Hematopoietic multipotent progenitor cell treated with erythropoietin and hydrocortisone succinate and interleukin-3 and kit ligand, for 4 days (in vitro differentiated cells): ENCODE data around the gene OGFOD3.

Source experiments
- DNase-seq: peaks from one replicate; pipeline ENCODE4 v3.0.0-alpha.2; 2015

Gene OGFOD3

DNA sequence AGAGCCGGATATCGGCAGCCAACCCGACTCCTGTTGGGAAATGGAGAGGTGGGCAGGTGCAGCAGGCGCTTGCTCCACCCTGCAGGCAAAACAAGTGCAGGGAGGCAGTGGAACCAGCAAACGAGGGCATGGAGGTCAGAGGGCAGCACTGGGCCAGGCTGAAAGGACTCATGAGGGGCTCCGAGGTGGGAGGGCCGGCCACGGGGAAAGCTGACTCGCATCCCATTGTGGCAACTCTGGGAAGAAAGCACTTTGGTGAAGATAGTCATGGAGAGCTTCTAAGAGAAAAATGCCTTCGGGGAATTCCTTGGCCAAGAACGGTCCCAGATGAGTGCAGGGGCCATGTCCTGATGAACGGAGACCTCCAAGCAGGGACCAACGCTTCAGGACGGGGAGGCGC is 27.7 kb upstream of the OGFOD3 start:
- no peak for DNase-seq

GRCh38 chr17:82445542-82445941 is 27.2 kb upstream of the OGFOD3 start:
- no peak for DNase-seq

- DNase-seq, result peak; percentile 40
These were observed 26.6 kb upstream of the OGFOD3 start for GRCh38 chr17:82444941-82445521.

DNA sequence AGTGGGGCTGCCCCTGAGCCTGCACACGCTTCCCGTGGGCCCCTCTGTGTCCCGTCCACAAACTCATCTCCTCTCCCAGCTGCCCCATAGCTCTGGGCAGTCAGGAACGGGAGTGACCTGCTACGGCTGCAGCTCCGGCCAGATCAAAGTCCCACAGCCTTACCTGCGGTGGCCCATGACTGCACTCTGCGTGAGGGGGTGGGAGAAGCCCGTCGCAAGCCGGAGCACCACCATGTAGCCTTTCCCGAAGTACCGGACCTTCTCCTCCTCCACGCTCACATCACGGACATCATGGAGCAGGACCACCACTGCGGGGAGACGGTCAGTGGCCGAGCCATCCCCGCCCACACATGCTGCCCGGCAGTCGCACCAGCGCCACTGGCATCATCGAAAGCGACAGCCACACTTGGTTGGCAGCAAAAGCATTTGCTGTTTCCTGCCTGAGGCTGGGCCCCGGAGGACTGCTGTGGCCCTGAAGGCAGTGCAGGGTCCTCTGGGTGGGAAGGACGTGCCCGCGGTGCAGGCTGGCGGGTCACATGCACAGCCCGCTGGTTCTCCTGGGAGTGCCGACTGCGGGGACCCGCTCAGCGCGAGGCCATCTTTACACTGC is 26.0 kb upstream of the OGFOD3 start:
- no peak for DNase-seq

DNA sequence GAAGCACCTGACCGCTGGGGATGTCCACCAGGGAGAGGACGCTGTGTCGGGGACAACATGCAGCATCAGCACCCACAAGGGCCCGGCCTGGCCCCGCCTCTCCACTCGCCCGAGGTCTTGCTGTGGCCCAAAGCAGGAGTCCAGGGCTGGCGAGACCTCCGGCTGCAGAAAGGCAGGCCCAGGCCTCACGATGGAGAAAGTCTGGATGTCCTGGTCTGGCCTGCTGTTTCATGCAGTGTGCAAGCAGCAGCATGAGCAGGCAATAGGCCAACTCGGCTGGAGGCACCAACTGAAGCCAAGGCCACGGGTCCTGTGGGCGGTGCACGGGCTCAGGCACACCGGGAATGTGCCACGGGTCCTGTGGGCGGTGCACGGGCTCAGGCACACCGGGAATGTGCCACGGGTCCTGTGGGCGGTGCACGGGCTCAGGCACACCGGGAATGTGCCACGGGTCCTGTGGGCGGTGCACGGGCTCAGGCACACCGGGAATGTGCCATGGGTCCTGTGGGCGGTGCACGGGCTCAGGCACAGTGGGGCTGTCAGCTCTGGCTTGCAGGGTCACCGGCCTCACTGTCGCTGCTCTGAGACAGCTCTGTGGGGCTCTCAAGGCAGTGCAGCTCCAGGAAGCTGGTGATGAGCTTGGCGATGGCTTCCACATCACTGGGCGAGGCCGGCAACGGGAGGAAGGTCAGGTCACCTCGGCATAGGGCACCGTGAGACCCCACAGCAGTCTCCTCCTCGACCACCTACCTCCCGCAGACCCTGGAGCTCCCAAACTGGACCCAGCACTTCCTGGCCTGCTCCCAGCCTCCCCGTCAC is 25.3 kb upstream of the OGFOD3 start:
- DNase-seq, result no peak

GRCh38 chr17:82442643-82443464 is 24.5 kb upstream of the OGFOD3 start:
- no peak for DNase-seq

GRCh38 chr17:82441691-82442487 is 23.5 kb upstream of the OGFOD3 start:
- DNase-seq, result no peak

DNA sequence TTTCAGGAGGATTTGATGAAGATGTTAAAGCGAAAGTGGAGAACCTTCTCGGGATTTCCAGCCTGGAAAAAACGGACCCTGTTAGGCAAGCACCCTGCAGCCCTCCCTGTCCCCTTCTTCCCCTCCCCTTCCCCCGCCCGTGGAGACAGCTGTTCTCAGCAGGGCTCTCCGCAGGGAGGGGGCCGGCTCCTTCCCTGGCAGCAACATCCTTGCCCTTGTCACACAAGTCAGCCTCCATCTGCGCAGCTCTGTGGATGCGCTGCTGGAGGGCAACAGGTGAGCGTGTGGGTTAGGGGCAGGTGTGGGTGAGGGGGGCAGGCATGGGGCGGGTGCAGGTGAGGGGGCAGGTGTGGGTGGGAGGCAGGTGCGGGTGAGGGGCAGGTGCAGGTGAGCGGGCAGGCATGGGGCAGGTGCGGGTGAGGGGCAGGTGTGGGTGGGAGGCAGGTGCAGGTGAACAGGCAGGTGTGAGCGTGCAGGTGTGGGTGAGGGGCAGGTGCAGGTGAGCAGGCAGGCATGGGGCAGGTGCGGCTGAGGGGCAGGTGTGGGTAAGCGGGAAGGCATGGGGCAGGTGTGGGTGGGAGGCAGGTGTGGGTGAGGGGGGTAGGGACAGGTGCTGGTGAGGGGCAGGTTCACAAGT is 22.7 kb upstream of the OGFOD3 start:
- DNase-seq, result no peak

DNA sequence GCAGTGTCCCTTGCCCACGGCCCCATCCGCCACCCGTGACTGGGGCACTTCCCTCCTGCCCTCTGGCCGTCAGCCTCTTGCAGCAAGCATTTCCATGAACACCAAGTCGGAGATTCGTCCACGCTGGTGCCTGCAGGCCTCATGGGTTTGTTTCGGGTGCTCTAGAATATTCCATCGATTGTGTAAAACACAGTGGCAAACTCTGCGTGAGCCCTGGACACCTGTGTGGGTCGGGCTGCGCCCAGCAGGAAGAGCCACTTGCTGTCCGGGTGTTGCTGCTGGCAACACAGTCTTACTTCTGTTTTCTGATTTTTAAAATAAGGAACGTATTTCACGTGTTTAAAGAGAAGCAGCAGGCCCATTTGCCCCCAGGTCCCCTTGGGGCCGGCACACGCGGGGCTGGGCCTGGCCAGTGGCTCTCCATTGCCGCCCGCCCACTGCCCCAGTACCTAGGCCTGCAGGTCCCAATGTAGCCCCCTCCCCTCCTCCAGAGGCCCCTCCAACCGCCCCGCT is 22.1 kb upstream of the OGFOD3 start:
- DNase-seq, result peak; percentile 47

GRCh38 chr17:82439829-82440365 is 21.5 kb upstream of the OGFOD3 start:
- DNase-seq, result no peak

DNA sequence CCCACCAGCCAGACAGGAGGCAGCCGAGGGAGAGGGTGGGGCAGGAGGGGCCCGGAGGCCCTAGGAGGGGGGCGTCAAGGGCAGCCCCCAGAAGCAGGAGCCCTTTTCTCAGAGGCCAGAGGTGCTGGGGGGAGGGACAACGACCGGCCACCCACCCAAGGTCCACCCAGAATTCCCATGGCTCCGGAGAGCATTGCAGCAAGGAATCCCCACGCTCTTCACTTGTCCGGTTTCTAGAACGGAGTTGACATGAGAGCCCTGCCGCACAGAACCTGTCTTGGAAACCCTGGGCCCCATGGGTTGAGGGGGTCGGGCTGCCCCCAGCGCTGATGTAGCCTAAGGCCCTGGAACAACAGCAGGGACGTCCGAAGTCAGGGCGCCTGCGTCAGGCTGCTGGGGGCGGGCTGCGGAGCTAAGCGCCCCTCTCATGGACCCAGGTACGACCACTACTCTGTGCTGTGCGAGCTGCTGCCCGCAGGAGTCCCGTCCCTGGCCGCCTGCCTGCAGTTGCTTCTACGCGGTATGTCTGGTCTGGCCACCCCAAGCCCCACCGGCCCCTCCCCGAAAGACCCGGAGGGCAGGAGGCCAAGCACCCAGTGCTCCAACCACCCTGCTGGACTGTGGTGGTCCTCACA is 20.9 kb upstream of the OGFOD3 start:
- no peak for DNase-seq

GRCh38 chr17:82438401-82439193 is 20.2 kb upstream of the OGFOD3 start:
- no peak for DNase-seq

GRCh38 chr17:82437325-82437668 is 18.9 kb upstream of the OGFOD3 start:
- no peak for DNase-seq

GRCh38 chr17:82436601-82437324 is 18.4 kb upstream of the OGFOD3 start:
- DNase-seq, result no peak

GRCh38 chr17:82435601-82436583 is 17.5 kb upstream of the OGFOD3 start:
- DNase-seq, result no peak

DNA sequence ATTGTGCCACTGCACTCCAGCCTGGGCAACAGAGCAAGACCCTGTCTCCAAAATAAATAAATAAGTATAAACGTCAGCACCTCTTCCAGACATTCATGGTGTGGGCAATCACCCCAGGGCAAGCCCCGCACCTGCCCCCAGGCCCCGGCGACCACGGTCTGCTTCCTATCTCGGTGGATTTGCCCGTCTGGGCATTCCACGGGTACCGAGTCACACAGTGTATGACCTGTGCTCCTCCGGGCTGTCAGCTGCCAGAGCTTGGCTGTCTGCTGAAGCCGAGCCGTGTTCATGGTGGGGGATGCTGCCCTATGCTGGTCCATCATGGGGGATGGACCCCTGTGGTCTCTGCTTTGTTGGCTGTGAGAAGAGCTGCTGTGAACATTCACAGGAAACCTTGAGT is 16.7 kb upstream of the OGFOD3 start:
- DNase-seq, result no peak

DNA sequence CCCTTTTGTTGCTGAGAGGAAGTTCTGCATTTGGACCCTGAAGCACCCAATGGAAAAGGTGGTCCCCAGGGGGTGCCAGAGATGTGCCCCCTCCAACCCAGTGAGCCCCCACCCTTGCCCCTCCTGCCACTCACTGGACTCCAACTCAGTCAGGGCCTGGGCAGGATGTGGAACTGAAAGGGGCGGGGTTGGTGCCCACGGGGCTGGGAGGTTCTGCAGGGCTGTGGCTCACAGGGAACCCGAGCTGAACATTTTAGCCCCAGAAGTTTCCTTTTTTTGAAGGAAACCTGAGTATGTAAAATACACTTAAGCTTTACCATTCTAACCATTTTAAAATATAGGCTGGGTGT is 15.8 kb upstream of the OGFOD3 start:
- peak; percentile 43 for DNase-seq

- no peak for DNase-seq
These were observed 15.3 kb upstream of the OGFOD3 start for GRCh38 chr17:82433560-82434215.
